Skeletal muscle satellite cell (primary cell): ENCODE data around the gene GMPPA.

ENCODE experiments used
- H3K27me3 ChIP-seq: 2 replicates; pipeline ENCODE4 v1.7.0; 2013; ENCODE audit warnings: low read length; ENCODE audit not compliant: control insufficient read depth, insufficient read depth
- H3K36me3 ChIP-seq: 2 replicates; pipeline ENCODE4 v1.7.0; 2013; ENCODE audit warnings: mild to moderate bottlenecking, control low read depth, low read length; ENCODE audit not compliant: insufficient read depth
- H3K4me1 ChIP-seq: 2 replicates; pipeline ENCODE4 v1.7.0; 2013; ENCODE audit warnings: low read length; ENCODE audit not compliant: control insufficient read depth, insufficient read depth
- H3K4me2 ChIP-seq: 2 replicates; pipeline ENCODE4 v1.7.0; 2013; ENCODE audit warnings: mild to moderate bottlenecking, low read length
- H3K4me3 ChIP-seq: 2 replicates; pipeline ENCODE4 v1.7.0; 2013; ENCODE audit warnings: low read length
- H3K9ac ChIP-seq: 2 replicates; pipeline ENCODE4 v1.7.0; 2013; ENCODE audit warnings: mild to moderate bottlenecking, low read depth, low read length, moderate library complexity
- H3K9me3 ChIP-seq: replicated peaks from 2 replicates; pipeline ENCODE4 v1.7.0; 2013; ENCODE audit warnings: mild to moderate bottlenecking, control low read depth, low read length

Gene GMPPA

GRCh38 chr2:219540784-219541504 is 42.3 kb downstream of the GMPPA start:
- no peak overlapping the region for H3K4me3 ChIP-seq
- peaks cover 26% of the 10 kb centered on the region for H3K36me3 ChIP-seq
- peaks cover 17% of the 10 kb centered on the region for H3K4me1 ChIP-seq
- no peak overlapping the region for H3K9ac ChIP-seq
- no peaks in the 10 kb centered on the region for H3K9me3 ChIP-seq
- peak overlapping the region; percentile 97 for H3K4me2 ChIP-seq
- H3K27me3 ChIP-seq, result no peaks in the 10 kb centered on the region

DNA sequence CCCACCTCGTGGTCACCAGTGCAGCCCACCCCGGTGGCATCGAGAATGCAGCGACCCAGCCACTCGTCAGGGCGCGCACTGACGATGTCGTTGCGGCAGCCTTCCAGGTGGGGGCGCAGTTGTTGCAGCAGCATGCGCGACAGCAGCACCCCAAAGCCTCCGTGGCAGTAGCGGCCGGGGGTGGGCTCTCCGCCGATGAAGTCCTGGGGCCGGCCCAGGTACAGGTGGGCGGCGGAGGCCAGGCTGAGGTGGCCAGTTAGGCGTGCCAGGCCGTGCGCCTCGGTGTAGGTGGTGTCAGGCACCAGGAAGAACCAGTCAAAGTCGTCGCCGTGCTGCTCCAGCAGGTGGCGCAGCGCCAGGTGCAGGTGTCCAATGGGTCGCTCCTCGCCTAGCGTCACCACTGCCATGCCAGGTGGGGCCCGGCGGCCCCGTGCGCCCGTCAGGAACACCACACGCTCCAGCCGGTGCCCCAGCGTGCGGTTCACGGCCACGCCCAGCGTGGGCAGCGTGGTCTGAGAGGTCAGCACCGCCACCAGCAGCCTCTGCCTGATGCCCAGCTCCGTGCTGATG is 43.0 kb downstream of the GMPPA start:
- Histone ChIP-seq H3K36me3 (peaks cover 26% of the 10 kb centered on the region), H3K9me3 (no peaks in the 10 kb centered on the region), H3K4me3 (peak overlapping the region; percentile 95), H3K9ac (peak overlapping the region; percentile 95), H3K4me1 (peaks cover 17% of the 10 kb centered on the region), H3K4me2 (peak overlapping the region; percentile 97), H3K27me3 (no peaks in the 10 kb centered on the region)

DNA sequence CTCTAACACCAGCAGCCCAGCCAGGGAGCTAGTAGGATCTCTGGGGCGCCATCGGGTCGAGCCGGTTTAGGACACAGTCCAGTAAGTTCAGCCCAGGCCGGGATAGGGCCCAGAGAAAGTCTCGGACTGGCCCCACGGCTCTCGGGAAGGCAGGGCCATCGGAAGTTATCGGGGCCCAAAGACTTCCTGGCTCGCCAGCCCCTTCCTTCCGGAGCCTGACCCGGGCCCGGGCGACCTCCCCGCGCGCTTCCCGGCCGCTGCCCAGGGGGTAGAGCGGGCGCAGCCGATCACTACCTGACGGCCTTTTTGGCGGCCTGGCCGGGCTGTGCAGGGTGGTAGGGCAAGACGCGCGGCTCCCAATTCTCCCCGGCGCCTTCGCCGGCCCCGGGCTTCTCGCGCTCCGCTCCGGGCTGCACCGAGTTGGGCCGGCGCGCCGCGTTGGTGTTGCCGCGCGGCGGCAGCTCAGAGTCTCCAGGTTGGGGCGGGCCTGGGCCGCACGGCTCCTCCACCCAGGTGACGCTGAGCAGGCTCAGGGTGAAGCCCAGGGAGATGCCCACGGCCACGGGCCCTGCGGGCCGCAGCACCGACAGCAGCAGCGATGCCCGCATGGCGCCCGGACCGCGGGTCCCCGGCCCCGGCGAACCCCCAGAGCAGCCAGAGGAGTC is 44.4 kb downstream of the GMPPA start:
- Histone ChIP-seq H3K4me3 (peak overlapping the region; percentile 95), H3K9me3 (no peaks in the 10 kb centered on the region), H3K4me1 (peaks cover 17% of the 10 kb centered on the region), H3K36me3 (peaks cover 26% of the 10 kb centered on the region), H3K9ac (peak overlapping the region; percentile 95), H3K4me2 (peak overlapping the region; percentile 97), H3K27me3 (no peaks in the 10 kb centered on the region)

DNA sequence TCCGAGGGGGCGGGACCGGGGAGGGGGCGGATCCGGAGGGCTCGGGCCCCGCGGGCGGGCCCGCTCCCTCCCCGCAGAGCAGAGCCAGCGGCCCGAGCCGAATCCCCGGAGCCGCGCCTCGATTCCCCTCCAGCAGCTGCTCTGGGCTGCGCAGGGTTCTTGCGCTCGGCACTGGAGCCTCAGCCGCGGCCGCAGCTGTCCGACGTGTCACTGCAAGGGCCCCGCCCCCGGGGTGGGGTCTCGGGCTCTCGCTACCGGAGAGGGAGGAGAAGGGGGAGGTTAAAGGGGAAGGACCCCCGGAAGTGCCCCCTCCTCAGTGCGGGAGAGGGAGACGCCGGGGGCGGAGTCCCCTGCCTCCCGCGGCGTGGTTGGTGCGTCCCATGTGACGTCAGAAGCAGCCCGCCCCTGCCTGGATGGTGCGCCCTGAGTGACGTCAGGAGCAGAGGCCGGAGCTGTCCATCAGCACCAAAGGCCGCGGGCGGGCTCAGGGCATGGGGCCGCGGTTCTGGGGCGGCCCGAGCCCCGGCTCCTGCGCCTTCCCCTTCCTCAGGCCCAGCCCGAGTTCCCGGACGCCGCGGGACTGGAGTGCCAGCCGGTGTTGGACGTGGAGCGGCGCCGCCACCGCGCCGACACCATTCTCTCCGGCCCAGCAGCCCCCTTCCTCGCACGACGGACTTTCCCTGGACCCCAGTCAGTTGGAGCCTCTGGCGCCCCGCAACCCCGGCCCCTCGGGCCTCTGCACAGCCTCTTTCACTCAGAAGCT is 45.1 kb downstream of the GMPPA start, which contains the start of the genes CHPF and TMEM198:
Gene CHPF (minus strand): TSS at position 214 of the 763 bp plus-strand sequence. CDS start 271 bp downstream, outside the sequence.
Gene TMEM198 (plus strand): TSS at position 433 of the 763 bp plus-strand sequence. CDS start 700 bp downstream, outside the sequence.
- H3K4me3 ChIP-seq, result peak within 1 kb of the TSS; percentile 95
- peak within 1 kb of the TSS; percentile 97 for H3K4me2 ChIP-seq
- no peaks in the 10 kb centered on the region for H3K9me3 ChIP-seq
- peaks cover 17% of the 10 kb centered on the region for H3K4me1 ChIP-seq
- H3K27me3 ChIP-seq, result no peaks in the 10 kb centered on the region
- peak within 1 kb of the TSS; percentile 95 for H3K9ac ChIP-seq
- peaks cover 26% of the 10 kb centered on the region for H3K36me3 ChIP-seq

DNA sequence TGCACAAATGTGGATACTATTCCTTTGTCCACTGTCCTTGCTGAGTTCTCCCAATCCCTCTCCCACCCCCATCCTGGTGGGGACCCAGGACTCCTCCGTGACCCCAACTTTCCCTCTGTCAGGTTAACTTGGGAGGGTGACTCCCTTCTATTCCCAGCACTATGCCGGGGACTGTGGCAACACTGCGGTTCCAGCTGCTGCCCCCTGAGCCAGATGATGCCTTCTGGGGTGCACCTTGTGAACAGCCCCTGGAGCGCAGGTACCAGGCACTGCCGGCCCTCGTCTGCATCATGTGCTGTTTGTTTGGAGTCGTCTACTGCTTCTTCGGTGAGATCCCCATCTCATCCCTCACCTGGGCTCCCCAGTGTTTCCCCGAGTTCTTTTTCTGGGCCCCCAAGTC is 45.9 kb downstream of the GMPPA start:
- Histone ChIP-seq H3K9me3 (no peaks in the 10 kb centered on the region), H3K4me1 (peaks cover 17% of the 10 kb centered on the region), H3K4me3 (peak overlapping the region; percentile 95)

GRCh38 chr2:219545295-219545942 is 46.7 kb downstream of the GMPPA start:
- Histone ChIP-seq H3K9me3 (no peaks in the 10 kb centered on the region), H3K9ac (no peak overlapping the region), H3K4me1 (peaks cover 17% of the 10 kb centered on the region), H3K4me2 (no peak overlapping the region), H3K4me3 (no peak overlapping the region), H3K36me3 (peaks cover 13% of the 10 kb centered on the region), H3K27me3 (no peaks in the 10 kb centered on the region)

More for the DNA sequence above, 45.9 kb downstream of the GMPPA start:
- H3K4me2 ChIP-seq, result peak overlapping the region; percentile 97
- no peaks in the 10 kb centered on the region for H3K27me3 ChIP-seq
- H3K36me3 ChIP-seq, result peaks cover 21% of the 10 kb centered on the region
- H3K9ac ChIP-seq, result no peak overlapping the region

GRCh38 chr2:219545943-219546352 is 47.3 kb downstream of the GMPPA start:
- Histone ChIP-seq H3K4me3 (no peak overlapping the region), H3K9me3 (no peaks in the 10 kb centered on the region), H3K4me2 (no peak overlapping the region), H3K36me3 (peaks cover 8% of the 10 kb centered on the region), H3K4me1 (peaks cover 17% of the 10 kb centered on the region), H3K27me3 (no peaks in the 10 kb centered on the region), H3K9ac (no peak overlapping the region)

GRCh38 chr2:219547621-219548020 is 48.9 kb downstream of the GMPPA start:
- H3K36me3 ChIP-seq, result no peaks in the 10 kb centered on the region
- H3K4me1 ChIP-seq, result peaks cover 15% of the 10 kb centered on the region
- H3K4me3 ChIP-seq, result no peak overlapping the region
- no peaks in the 10 kb centered on the region for H3K9me3 ChIP-seq
- H3K9ac ChIP-seq, result no peak overlapping the region
- H3K27me3 ChIP-seq, result no peaks in the 10 kb centered on the region
- H3K4me2 ChIP-seq, result no peak overlapping the region

DNA sequence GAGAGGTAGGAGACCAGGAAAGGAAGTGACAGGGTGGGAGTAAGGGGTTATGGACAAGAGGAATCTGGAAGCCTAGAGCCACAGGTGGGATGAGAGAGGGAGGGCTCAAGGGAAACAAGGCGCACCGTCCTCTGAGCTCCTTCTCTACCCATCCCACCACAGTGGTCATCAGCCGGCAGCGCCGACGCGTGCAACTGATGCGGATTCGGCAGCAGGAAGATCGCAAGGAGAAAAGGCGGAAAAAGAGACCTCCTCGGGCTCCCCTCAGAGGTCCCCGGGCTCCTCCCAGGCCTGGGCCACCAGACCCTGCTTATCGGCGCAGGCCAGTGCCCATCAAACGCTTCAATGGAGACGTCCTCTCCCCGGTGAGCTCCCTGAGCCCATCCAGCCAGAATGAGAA is 50.3 kb downstream of the GMPPA start:
- Histone ChIP-seq H3K9ac (no peak overlapping the region), H3K36me3 (no peaks in the 10 kb centered on the region), H3K9me3 (no peaks in the 10 kb centered on the region), H3K4me1 (peaks cover 19% of the 10 kb centered on the region), H3K27me3 (no peaks in the 10 kb centered on the region), H3K4me2 (no peak overlapping the region), H3K4me3 (no peak overlapping the region)

- H3K4me3 ChIP-seq, result no peak overlapping the region
Observed at GRCh38 chr2:219549619-219550018, 50.9 kb downstream of the GMPPA start.

More at GRCh38 chr2:219549619-219550018, 50.9 kb downstream of the GMPPA start:
- Histone ChIP-seq H3K36me3 (no peaks in the 10 kb centered on the region), H3K9ac (no peak overlapping the region), H3K9me3 (no peaks in the 10 kb centered on the region), H3K4me2 (no peak overlapping the region), H3K27me3 (no peaks in the 10 kb centered on the region), H3K4me1 (peaks cover 18% of the 10 kb centered on the region)
